Adipose tissue (tissue), 3 donors: Measurements from ENCODE around the gene TUBB4B. TPM values are rescaled to one million over a fixed set of nuclear protein-coding genes. Genes with fewer than 3 reads are reported as not detected.

ENCODE experiments used
- H3K27ac ChIP-seq: one replicate; pipeline ENCODE4 v1.5.1; 2013; ENCODE audit warnings: low read depth, low read length
- WGBS, 3 donors: extraction: QIAGEN DNeasy Blood & Tissue Kit; methylation state at CpG; one replicate each; pipeline ENCODE4 v1.1.7; 2013; 5-methylcytosine and 5-hydroxymethylcytosine counted together
- polyA plus RNA-seq, 3 donors: library from polyadenylated mRNA; stranded (reverse); fragments of 200-250 nt; gene quantifications; one replicate each; pipeline ENCODE4 v1.2.3, GENCODE V29; 2013
- donor health status: healthy with polysubstance abuse.
- donor health status: Bipolar disorder and iron deficiency.
- donor health status: healthy.

TUBB4B gene
- polyA plus RNA-seq, 3 donors: 88.8 to 317 (median 145) TPM

GRCh38 chr9:137273611-137274320 lies 32.7 kb downstream of the TUBB4B start:
- no peak overlapping the region for H3K27ac ChIP-seq
- WGBS, 3 donors: 40 to 85% (median 80%) methylated on average over 15 of the region's 15 CpGs

GRCh38 chr9:137275203-137275587 lies 34.1 kb downstream of the TUBB4B start:
- 62 to 88% (median 82%) methylated on average over 10 of the region's 10 CpGs for WGBS, 3 donors
- no peak overlapping the region for H3K27ac ChIP-seq

GRCh38 chr9:137275588-137276472 lies 34.7 kb downstream of the TUBB4B start:
- no peak overlapping the region for H3K27ac ChIP-seq
- 78 to 83% (median 80%) methylated on average over 24 of the region's 24 CpGs for WGBS, 3 donors

- no peak overlapping the region for H3K27ac ChIP-seq
- 31 to 37% (median 37%) methylated on average over 30 of the region's 30 CpGs for WGBS, 3 donors
Measured at GRCh38 chr9:137276473-137277328, 35.6 kb downstream of the TUBB4B start.

- no peak within 1 kb of the TSS for H3K27ac ChIP-seq
- 3 to 17% (median 4%) methylated on average over 24 to 25 of the region's 25 CpGs for WGBS, 3 donors
Measured at GRCh38 chr9:137277329-137278041, 36.4 kb downstream of the TUBB4B start, which contains the start of gene TOR4A. TSS of gene TOR4A (plus strand) at chr9:137277726. CDS start at chr9:137278690, 964 bp downstream.

GRCh38 chr9:137278061-137278701 lies 37.1 kb downstream of the TUBB4B start:
- WGBS, 3 donors: 5 to 30% (median 10%) methylated on average over 48 to 54 of the region's 54 CpGs
- no peak overlapping the region for H3K27ac ChIP-seq

- no peak overlapping the region for H3K27ac ChIP-seq
- WGBS, 3 donors: 84 to 88% (median 86%) methylated on average over 129 to 139 of the region's 139 CpGs
Measured at GRCh38 chr9:137278721-137279711, 37.9 kb downstream of the TUBB4B start.

- WGBS, 3 donors: 89 to 93% (median 89%) methylated on average over 39 to 41 of the region's 41 CpGs
- no peak overlapping the region for H3K27ac ChIP-seq
Measured at GRCh38 chr9:137279741-137280473, 38.8 kb downstream of the TUBB4B start.

GRCh38 chr9:137280474-137281344 lies 39.6 kb downstream of the TUBB4B start:
- WGBS, 3 donors: 47 to 63% (median 58%) methylated on average over 62 to 85 of the region's 85 CpGs
- H3K27ac ChIP-seq: no peak overlapping the region

- H3K27ac ChIP-seq: no peak overlapping the region
- WGBS, 3 donors: 69 to 83% (median 79%) methylated on average over 22 to 39 of the region's 39 CpGs
Measured at GRCh38 chr9:137281345-137282116, 40.4 kb downstream of the TUBB4B start.

- no peak overlapping the region for H3K27ac ChIP-seq
- 38 to 62% (median 52%) methylated on average over 14 of the region's 14 CpGs for WGBS, 3 donors
Measured at GRCh38 chr9:137286975-137287383, 45.9 kb downstream of the TUBB4B start.

GRCh38 chr9:137293094-137293481 lies 52.0 kb downstream of the TUBB4B start:
- no peak overlapping the region for H3K27ac ChIP-seq
- 54 to 83% (median 69%) methylated on average over 13 to 15 of the region's 15 CpGs for WGBS, 3 donors
